Trophoblast cell (in vitro differentiated cells and primary cell): Measurements from ENCODE around the gene P3H2.

ENCODE experiments used
- DNase-seq, 2 donors: peaks; one replicate each; pipeline ENCODE4 v3.0.0-alpha.2; 2016
- H2AFZ ChIP-seq: 2 replicates; pipeline ENCODE4 v1.6.1; 2013; ENCODE audit warnings: low read length, moderate library complexity, mild to moderate bottlenecking; ENCODE audit not compliant: insufficient read depth, poor library complexity
- H2AK5ac ChIP-seq: 2 replicates; pipeline ENCODE4 v1.6.1; 2013; ENCODE audit warnings: mild to moderate bottlenecking, low read length
- H2BK120ac ChIP-seq: 2 replicates; pipeline ENCODE4 v1.6.1; 2013; ENCODE audit warnings: low read length, mild to moderate bottlenecking, moderate library complexity; ENCODE audit not compliant: insufficient read depth, poor library complexity
- H2BK12ac ChIP-seq: 2 replicates; pipeline ENCODE4 v1.6.1; 2013; ENCODE audit warnings: mild to moderate bottlenecking, low read length, moderate library complexity
- H2BK5ac ChIP-seq: 2 replicates; pipeline ENCODE4 v1.6.1; 2013; ENCODE audit warnings: low read length, low read depth, moderate library complexity, mild to moderate bottlenecking; ENCODE audit not compliant: poor library complexity
- H3K14ac ChIP-seq: 2 replicates; pipeline ENCODE4 v1.6.1; 2013; ENCODE audit warnings: mild to moderate bottlenecking, low read length
- H3K18ac ChIP-seq: 2 replicates; pipeline ENCODE4 v1.6.1; 2013; ENCODE audit warnings: mild to moderate bottlenecking, low read length
- H3K23ac ChIP-seq: 2 replicates; pipeline ENCODE4 v1.6.1; 2013; ENCODE audit warnings: low read length
- H3K27ac ChIP-seq: 2 replicates; pipeline ENCODE4 v1.5.1; 2013; ENCODE audit warnings: low read depth, mild to moderate bottlenecking, inconsistent platforms, low read length, moderate library complexity
- H3K27me3 ChIP-seq: 2 replicates; pipeline ENCODE4 v1.6.1; 2013; ENCODE audit warnings: inconsistent platforms, mild to moderate bottlenecking, low read length, moderate library complexity; ENCODE audit not compliant: insufficient read depth
- H3K36me3 ChIP-seq, 2 experiments: 1 replicate in 1 of 2; 2 replicates in 1 of 2; pipeline ENCODE4 v1.6.1; 2013; ENCODE audit warnings: low read length in 2 of 2, mild to moderate bottlenecking in 2 of 2, moderate library complexity in 1 of 2; ENCODE audit not compliant: insufficient read depth in 2 of 2, control insufficient read depth in 1 of 2
- H3K4ac ChIP-seq: 2 replicates; pipeline ENCODE4 v1.6.1; 2013; ENCODE audit warnings: low read depth, mild to moderate bottlenecking, low read length, moderate library complexity
- H3K4me1 ChIP-seq, 2 experiments: 1 replicate in 1 of 2; 2 replicates in 1 of 2; pipeline ENCODE4 v1.6.1; 2013; ENCODE audit warnings: low read length in 2 of 2, mild to moderate bottlenecking in 2 of 2, moderate library complexity in 1 of 2; ENCODE audit not compliant: insufficient read depth in 2 of 2, control insufficient read depth in 1 of 2
- H3K4me2 ChIP-seq: 2 replicates; pipeline ENCODE4 v1.6.1; 2013; ENCODE audit warnings: inconsistent platforms, mild to moderate bottlenecking, low read length, moderate library complexity
- H3K4me3 ChIP-seq: 2 replicates; pipeline ENCODE4 v1.5.1; 2013; ENCODE audit warnings: mild to moderate bottlenecking, low read depth, low read length, inconsistent platforms
- H3K79me1 ChIP-seq: one replicate; pipeline ENCODE4 v1.6.1; 2013; ENCODE audit warnings: low read length
- H3K79me2 ChIP-seq: 2 replicates; pipeline ENCODE4 v1.6.1; 2013; ENCODE audit warnings: low read length, mild to moderate bottlenecking; ENCODE audit not compliant: control insufficient read depth, insufficient read depth, poor library complexity
- H3K9ac ChIP-seq: 2 replicates; pipeline ENCODE4 v1.6.1; 2013; ENCODE audit warnings: mild to moderate bottlenecking, low read length
- H3K9me3 ChIP-seq: 2 replicates; pipeline ENCODE4 v1.6.1; 2013; ENCODE audit warnings: low read depth, mild to moderate bottlenecking, control low read depth, inconsistent platforms, low read length; ENCODE audit not compliant: insufficient read depth
- H4K12ac ChIP-seq: 2 replicates; pipeline ENCODE4 v1.6.1; 2013; ENCODE audit warnings: low read depth, mild to moderate bottlenecking, low read length, moderate library complexity
- H4K8ac ChIP-seq: 2 replicates; pipeline ENCODE4 v1.6.1; 2013; ENCODE audit warnings: low read depth, mild to moderate bottlenecking, low read length, moderate library complexity
- H4K91ac ChIP-seq: one replicate; pipeline ENCODE4 v1.6.1; 2013; ENCODE audit warnings: low read depth, mild to moderate bottlenecking, low read length, moderate library complexity
- WGBS: extraction: QIAGEN DNeasy Blood & Tissue Kit; methylation state at CpG from one replicate; pipeline ENCODE4 v1.1.7; 2013; ENCODE audit warnings: missing lambda C conversion rate; ENCODE audit not compliant: insufficient read length, insufficient coverage; ENCODE audit errors: extremely low coverage; 5-methylcytosine and 5-hydroxymethylcytosine counted together

Gene P3H2

DNA sequence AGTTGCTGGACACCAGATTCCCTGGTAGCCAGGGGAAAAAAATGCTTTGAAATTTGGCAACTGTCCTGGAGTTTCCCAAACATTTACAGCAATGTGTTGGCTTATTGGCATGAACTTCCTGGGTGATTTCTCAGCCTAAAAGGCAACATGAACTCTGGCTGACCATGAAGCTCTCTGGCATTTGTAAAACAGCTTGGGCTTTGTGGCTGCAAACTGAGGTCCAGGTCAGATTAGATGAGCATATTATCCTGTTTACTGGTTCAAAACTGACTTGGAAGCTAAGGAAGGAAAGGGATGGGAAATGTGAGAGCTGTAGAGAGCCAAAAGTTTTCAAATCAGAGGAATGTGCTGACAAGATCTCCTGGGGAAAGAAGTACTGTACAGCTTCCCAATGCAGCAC, 139.0 kb downstream of the P3H2 start:
- H4K8ac ChIP-seq = no peak overlapping the region
- no peak overlapping the region for H2AK5ac ChIP-seq
- no peak overlapping the region for H2BK120ac ChIP-seq
- no peak for DNase-seq
- no peak overlapping the region for H4K12ac ChIP-seq
- no peak overlapping the region for H3K23ac ChIP-seq
- H3K9ac ChIP-seq = no peak overlapping the region
- H3K79me2 ChIP-seq = no peaks in the 10 kb centered on the region
- H3K9me3 ChIP-seq = no peaks in the 10 kb centered on the region
- H2BK12ac ChIP-seq = no peak overlapping the region
- H3K27me3 ChIP-seq = no peaks in the 10 kb centered on the region
- H3K18ac ChIP-seq = no peak overlapping the region
- H2BK5ac ChIP-seq = no peak overlapping the region
- H3K14ac ChIP-seq = no peak overlapping the region
- H4K91ac ChIP-seq = no peak overlapping the region
- H3K4me3 ChIP-seq = no peak overlapping the region
- no peak overlapping the region for H3K4me2 ChIP-seq
- no peaks in the 10 kb centered on the region for H3K4me1 ChIP-seq
- H3K27ac ChIP-seq = no peak overlapping the region
- H3K4ac ChIP-seq = no peak overlapping the region
- H2AFZ ChIP-seq = no peak overlapping the region
- H3K79me1 ChIP-seq = no peaks in the 10 kb centered on the region
- no peaks in the 10 kb centered on the region for H3K36me3 ChIP-seq

DNA sequence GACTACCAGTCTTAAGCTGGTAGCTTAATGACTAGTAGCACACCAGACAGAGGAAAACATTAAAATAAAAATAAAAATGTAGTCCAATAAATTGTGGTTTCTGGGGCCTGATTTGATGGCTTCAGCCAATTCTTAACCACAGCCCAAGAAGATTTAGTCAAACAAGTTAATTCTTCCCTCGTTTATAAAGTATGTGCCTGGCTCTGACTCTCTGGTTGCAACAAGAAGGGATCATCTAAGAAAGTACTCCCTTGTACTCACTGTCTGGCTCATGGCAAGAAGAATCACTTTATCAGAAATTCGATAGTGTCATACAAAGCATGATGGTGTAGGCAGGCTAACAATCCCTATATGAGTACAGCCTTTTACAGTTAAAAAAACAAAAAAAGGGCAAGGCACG, 141.9 kb downstream of the P3H2 start:
- Histone ChIP-seq H3K4ac (no peak overlapping the region), H3K23ac (no peak overlapping the region), H2BK120ac (no peak overlapping the region), H2AK5ac (no peak overlapping the region), H2BK5ac (no peak overlapping the region), H3K27ac (no peak overlapping the region), H4K91ac (no peak overlapping the region), H3K36me3 (peaks cover 0 to 5% of the 10 kb centered on the region in 2 experiments), H2AFZ (no peak overlapping the region), H3K4me1 (no peaks in the 10 kb centered on the region), H3K9me3 (no peaks in the 10 kb centered on the region), H3K27me3 (no peaks in the 10 kb centered on the region), H3K9ac (no peak overlapping the region), H3K18ac (no peak overlapping the region), H3K14ac (no peak overlapping the region), H3K79me1 (no peaks in the 10 kb centered on the region), H3K79me2 (no peaks in the 10 kb centered on the region), H4K8ac (no peak overlapping the region), H3K4me2 (no peak overlapping the region), H4K12ac (no peak overlapping the region), H2BK12ac (no peak overlapping the region), H3K4me3 (no peak overlapping the region)
- DNase-seq = no peak
- WGBS = no CpG with 5 or more reads among the region's 3 CpGs

DNA sequence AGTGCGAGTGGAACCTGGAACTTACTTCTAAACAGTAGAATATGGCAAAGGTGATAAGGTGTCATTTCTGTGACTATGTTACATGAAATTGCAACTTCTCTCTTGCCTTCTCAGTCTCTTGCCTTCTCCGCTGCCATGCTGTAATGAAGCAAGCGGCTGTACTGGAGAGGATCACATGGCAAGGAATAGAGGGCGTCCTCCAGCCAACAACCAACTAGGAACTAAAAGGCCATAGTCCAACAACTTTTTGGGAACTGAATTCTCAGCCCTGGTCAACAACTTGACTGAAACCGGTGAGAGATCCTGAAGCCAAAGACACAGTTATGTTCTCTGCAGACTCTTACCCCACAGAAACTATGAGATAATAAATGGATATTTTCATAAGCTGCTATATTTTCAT, 143.5 kb downstream of the P3H2 start:
- DNase-seq = no peak
- no peak overlapping the region for H2AFZ ChIP-seq
- H3K4me2 ChIP-seq = no peak overlapping the region
- no peak overlapping the region for H4K8ac ChIP-seq
- H3K4ac ChIP-seq = no peak overlapping the region
- H3K79me2 ChIP-seq = no peaks in the 10 kb centered on the region
- H3K9me3 ChIP-seq = no peaks in the 10 kb centered on the region
- H3K4me1 ChIP-seq = no peaks in the 10 kb centered on the region
- H3K18ac ChIP-seq = no peak overlapping the region
- no peak overlapping the region for H4K91ac ChIP-seq
- WGBS = no CpG with 5 or more reads among the region's 5 CpGs
- H3K79me1 ChIP-seq = no peaks in the 10 kb centered on the region
- H2BK120ac ChIP-seq = no peak overlapping the region
- H3K27me3 ChIP-seq = no peaks in the 10 kb centered on the region
- no peak overlapping the region for H2AK5ac ChIP-seq
- no peak overlapping the region for H2BK5ac ChIP-seq
- H2BK12ac ChIP-seq = no peak overlapping the region
- H3K14ac ChIP-seq = no peak overlapping the region
- H3K4me3 ChIP-seq = no peak overlapping the region
- no peak overlapping the region for H3K9ac ChIP-seq
- no peak overlapping the region for H3K23ac ChIP-seq
- peaks cover 0 to 5% of the 10 kb centered on the region in 2 experiments for H3K36me3 ChIP-seq
- no peak overlapping the region for H4K12ac ChIP-seq
- H3K27ac ChIP-seq = no peak overlapping the region

DNA sequence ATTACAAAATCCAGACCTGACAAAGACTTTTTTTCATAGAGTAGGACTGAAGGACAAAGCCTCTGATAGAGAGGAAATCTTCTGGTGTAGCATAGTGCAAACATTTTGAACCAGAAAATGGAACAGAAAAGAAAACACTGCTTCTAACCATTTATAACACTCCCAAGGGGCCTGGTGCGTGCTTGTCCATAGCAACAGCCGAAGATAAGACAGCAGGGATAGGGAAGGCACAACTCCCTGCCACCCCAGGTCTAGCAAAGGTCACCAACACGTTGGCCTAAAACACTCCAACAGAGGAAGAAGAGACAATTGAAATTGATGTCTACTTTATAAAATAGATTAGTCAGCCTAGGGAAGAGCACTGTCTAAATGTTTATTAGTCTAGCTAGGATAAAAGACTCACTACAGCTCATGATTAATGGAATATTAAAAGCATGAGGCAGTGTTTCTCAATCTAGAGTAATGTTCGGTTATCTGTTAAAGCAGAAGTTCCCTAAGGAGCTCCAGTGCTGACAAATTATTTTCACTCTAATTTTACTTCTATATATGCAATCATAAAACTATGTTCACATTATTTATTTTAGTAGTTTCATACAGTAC, 145.2 kb downstream of the P3H2 start:
- no peak overlapping the region for H3K4me2 ChIP-seq
- no peak overlapping the region for H2BK120ac ChIP-seq
- H2AFZ ChIP-seq = no peak overlapping the region
- H3K79me1 ChIP-seq = no peaks in the 10 kb centered on the region
- H3K79me2 ChIP-seq = no peaks in the 10 kb centered on the region
- no peaks in the 10 kb centered on the region for H3K4me1 ChIP-seq
- H3K36me3 ChIP-seq = peaks cover 0 to 5% of the 10 kb centered on the region in 2 experiments
- no peak overlapping the region for H3K4ac ChIP-seq
- no peak overlapping the region for H3K14ac ChIP-seq
- H3K9me3 ChIP-seq = no peaks in the 10 kb centered on the region
- H4K8ac ChIP-seq = no peak overlapping the region
- H3K18ac ChIP-seq = no peak overlapping the region
- H2BK12ac ChIP-seq = no peak overlapping the region
- no peak overlapping the region for H3K9ac ChIP-seq
- no peak overlapping the region for H2BK5ac ChIP-seq
- H2AK5ac ChIP-seq = no peak overlapping the region
- no CpG with 5 or more reads among the region's 4 CpGs for WGBS
- H3K27me3 ChIP-seq = no peaks in the 10 kb centered on the region
- no peak overlapping the region for H3K23ac ChIP-seq
- H4K91ac ChIP-seq = no peak overlapping the region
- H3K27ac ChIP-seq = no peak overlapping the region
- DNase-seq = no peak
- no peak overlapping the region for H4K12ac ChIP-seq
- H3K4me3 ChIP-seq = no peak overlapping the region
